OCI-M1 (cell line): ENCODE results near the gene FRAT2.
"Not testable (repeated sequence)": the region's sequence is repeated elsewhere in the genome, so short reads cannot be mapped to it uniquely, and the experiment has no call there.

Experiments used
- DNase-seq: peaks from one replicate; lab custom pipeline; 2025; lab: John Stamatoyannopoulos, UW

FRAT2 gene

GRCh38 chr10:97356318-97356914, 21.9 kb upstream of the FRAT2 start:
- no peak for DNase-seq

GRCh38 chr10:97355571-97355975, 21.0 kb upstream of the FRAT2 start:
- peak; percentile 10 for DNase-seq

- DNase-seq, result no peak
Measured at GRCh38 chr10:97353945-97354344, 19.4 kb upstream of the FRAT2 start.

- no peak for DNase-seq
Measured at GRCh38 chr10:97349752-97350513, 15.4 kb upstream of the FRAT2 start.

- DNase-seq, result no peak
Measured at GRCh38 chr10:97347317-97347716, 12.8 kb upstream of the FRAT2 start.

GRCh38 chr10:97343664-97344063, 9.1 kb upstream of the FRAT2 start:
- DNase-seq, result not testable (repeated sequence)

- no peak for DNase-seq
Measured at GRCh38 chr10:97341416-97341815, 6.9 kb upstream of the FRAT2 start.

- DNase-seq, result peak; percentile 27
Measured at GRCh38 chr10:97338041-97338440, 3.5 kb upstream of the FRAT2 start.

- DNase-seq, result peak; percentile 33
Measured at GRCh38 chr10:97336942-97337831, 2.7 kb upstream of the FRAT2 start.

- no peak for DNase-seq
Measured at GRCh38 chr10:97336446-97336845, 1.9 kb upstream of the FRAT2 start.

GRCh38 chr10:97336006-97336405, 1.5 kb upstream of the FRAT2 start:
- no peak for DNase-seq

- DNase-seq, result no peak
Measured at GRCh38 chr10:97335188-97335619, 675 bp upstream of the FRAT2 start.

- DNase-seq, result peak; percentile 86
Measured at GRCh38 chr10:97333601-97334369, 744 bp downstream of the FRAT2 start.

GRCh38 chr10:97333351-97333600, 1.3 kb downstream of the FRAT2 start:
- peak; percentile 86 for DNase-seq

- peak; percentile 84 for DNase-seq
Measured at GRCh38 chr10:97332591-97333350, 1.8 kb downstream of the FRAT2 start.

GRCh38 chr10:97331153-97331703, 3.3 kb downstream of the FRAT2 start:
- no peak for DNase-seq

GRCh38 chr10:97329766-97330165, 4.8 kb downstream of the FRAT2 start:
- DNase-seq, result no peak

- DNase-seq, result peak; percentile 48
Measured at GRCh38 chr10:97328646-97329453, 5.7 kb downstream of the FRAT2 start.

GRCh38 chr10:97327348-97328294, 6.9 kb downstream of the FRAT2 start:
- DNase-seq, result peak; percentile 57
